ENCODE data around the gene LYSMD3. TPM values are rescaled to one million over a fixed set of nuclear protein-coding genes. Genes with fewer than 3 reads are reported as not detected.
"Not testable (repeated sequence)": the region's sequence is repeated elsewhere in the genome, so short reads cannot be mapped to it uniquely, and the experiment has no call there.

LYSMD3 gene
- total RNA-seq = 10 to 100 TPM; 10.8 to 21.9 (median 15.0) TPM

DNA sequence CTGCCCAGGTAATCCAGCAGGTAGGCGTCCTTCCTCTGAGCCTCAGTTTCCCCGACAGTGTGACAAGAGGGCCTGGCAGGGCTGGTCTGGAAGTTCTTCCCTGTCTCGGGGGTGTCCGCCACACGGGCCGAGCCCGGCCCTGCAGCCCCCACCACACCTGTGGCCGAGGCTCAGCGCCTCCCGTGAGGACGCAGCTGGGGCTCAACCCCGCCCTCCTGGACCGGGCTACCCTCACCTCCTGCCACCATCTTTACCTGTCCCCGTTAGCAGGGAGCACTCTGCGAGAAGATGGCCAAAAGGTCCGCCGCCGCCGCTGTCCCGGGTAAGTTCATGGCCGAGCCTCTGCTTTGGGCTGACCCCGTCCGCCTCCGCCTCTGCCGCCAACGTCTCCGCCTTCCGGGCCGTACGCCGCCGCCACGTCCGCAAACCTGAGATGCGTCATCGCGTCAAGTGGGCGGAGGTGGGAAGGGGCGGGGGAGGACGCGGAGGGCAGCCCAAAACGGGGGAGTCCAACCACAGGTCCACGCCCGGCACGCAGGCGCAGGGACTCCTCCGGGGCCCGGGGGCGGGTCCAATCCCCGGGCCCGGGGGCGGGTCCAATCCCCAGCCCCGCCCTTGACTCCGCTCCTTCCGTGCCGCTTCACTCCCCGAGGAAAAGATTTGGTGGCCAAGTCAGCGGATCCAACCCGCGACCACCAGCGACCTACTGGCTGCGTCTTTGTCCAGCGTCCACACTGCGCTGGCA is at the start of gene LYSMD3:
Gene LYSMD3, minus strand, starts transcription at position 391 of the 745 bp plus-strand sequence. CDS start 4,295 bp downstream, outside the sequence.
- H3K27ac ChIP-seq = peak within 1 kb of the TSS; percentile 85 to 92 (median 89)
- peak; percentile 88 to 94 for TF ChIP-seq POLR2A (IDR thresholded peaks at IDR 0.05)
- TF ChIP-seq, protein P1, sequence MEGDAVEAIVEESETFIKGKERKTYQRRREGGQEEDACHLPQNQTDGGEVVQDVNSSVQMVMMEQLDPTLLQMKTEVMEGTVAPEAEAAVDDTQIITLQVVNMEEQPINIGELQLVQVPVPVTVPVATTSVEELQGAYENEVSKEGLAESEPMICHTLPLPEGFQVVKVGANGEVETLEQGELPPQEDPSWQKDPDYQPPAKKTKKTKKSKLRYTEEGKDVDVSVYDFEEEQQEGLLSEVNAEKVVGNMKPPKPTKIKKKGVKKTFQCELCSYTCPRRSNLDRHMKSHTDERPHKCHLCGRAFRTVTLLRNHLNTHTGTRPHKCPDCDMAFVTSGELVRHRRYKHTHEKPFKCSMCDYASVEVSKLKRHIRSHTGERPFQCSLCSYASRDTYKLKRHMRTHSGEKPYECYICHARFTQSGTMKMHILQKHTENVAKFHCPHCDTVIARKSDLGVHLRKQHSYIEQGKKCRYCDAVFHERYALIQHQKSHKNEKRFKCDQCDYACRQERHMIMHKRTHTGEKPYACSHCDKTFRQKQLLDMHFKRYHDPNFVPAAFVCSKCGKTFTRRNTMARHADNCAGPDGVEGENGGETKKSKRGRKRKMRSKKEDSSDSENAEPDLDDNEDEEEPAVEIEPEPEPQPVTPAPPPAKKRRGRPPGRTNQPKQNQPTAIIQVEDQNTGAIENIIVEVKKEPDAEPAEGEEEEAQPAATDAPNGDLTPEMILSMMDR (IDR thresholded peaks at IDR 0.05) = no peak

DNA sequence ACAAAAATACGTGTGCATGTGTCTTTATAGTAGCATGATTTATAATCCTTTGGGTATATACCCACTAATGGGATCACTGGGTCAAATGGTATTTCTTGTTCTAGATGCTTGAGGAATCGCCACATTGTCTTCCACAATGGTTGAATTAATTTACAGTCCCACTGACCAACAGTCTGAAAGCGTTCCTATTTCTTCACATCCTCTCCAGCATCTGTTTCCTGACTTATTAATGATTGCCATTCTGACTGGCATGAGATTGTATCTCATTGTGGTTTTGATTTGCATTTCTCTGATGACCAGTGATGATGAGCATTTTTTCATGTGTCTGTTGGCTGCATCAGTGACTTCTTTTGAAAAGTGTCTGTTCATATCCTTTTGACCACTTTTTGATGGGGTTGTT is 47.2 kb upstream of the LYSMD3 start:
- not testable (repeated sequence) for H3K27ac ChIP-seq

More for the DNA sequence above, at the start of gene LYSMD3:
- Histone ChIP-seq H3K9me3 (no peaks in the 10 kb centered on the region), H3K4me3 (peak within 1 kb of the TSS; percentile 61 to 85 (median 70)), H3K36me3 (peaks cover 0 to 7% (median 0%) of the 10 kb centered on the region in 3 donors), H3K4me1 (peaks cover 0 to 32% (median 6%) of the 10 kb centered on the region in 4 donors), H3K27me3 (no peaks in the 10 kb centered on the region)
- DNase-seq = peak; percentile 95 to 99 (median 99)

DNA sequence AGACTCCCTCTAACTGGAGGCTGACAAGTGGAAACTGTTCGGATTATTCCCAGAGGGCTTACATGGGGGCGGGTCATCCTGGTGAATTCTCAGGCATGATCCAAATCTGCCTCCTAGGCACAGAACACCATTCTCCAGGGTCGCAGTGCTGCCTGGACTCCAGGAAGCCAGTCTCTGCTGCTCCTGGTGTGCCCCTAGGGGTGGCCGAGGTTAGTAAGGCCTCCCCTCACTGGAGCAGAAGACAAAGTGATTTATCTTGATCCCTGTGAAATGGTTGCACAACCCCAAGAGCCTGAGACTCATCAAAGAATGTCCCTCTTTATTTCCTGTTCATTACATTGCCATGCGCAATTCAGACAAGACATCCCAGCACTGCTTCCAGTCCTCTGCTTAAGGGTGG is 46.3 kb upstream of the LYSMD3 start:
- Histone ChIP-seq H3K27me3 (no peaks in the 10 kb centered on the region), H3K4me1 (no peaks in the 10 kb centered on the region), H3K27ac (no peak overlapping the region), H3K36me3 (no peaks in the 10 kb centered on the region), H3K9me3 (no peaks in the 10 kb centered on the region), H3K4me3 (no peak overlapping the region)
- TF ChIP-seq POLR2A (IDR thresholded peaks at IDR 0.05) = no peak
- TF ChIP-seq, protein P1 (IDR thresholded peaks at IDR 0.05) = no peak
- DNase-seq = no peak

More for the DNA sequence above, 47.2 kb upstream of the LYSMD3 start:
- H3K4me1 ChIP-seq, H3K4me3 ChIP-seq, H3K9me3 ChIP-seq, DNase-seq, H3K36me3 ChIP-seq, H3K27me3 ChIP-seq: not testable (repeated sequence)

DNA sequence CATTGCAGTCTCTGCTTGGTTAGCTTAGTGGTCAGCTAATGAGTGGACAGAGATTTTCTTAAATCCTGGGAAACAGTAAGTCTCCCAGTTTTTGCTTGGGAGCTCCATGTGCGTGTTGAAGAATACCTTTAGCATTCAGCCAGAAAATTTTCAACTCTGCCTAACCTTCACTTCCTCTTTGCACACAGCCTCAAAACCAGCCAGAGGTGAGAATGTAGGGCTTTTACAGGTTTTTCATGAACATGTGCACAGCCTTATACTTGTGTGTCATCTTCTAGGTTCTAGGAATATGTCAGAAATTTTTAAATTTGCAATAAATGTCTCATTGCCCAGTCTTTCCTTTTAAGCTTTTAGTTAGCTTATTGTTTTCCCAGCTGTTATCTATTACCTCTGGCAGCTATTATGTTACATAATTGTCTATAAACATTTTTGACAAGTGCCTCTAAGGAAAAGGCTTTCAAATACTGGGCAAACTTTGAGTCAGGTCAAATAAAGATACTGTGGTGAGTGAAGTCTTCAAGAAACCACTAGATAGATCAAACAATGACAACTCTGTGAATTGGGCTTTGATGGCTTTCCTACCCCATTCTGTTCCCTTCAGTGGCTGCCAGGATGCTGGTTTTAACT is 41.9 kb upstream of the LYSMD3 start:
- Histone ChIP-seq H3K4me1 (no peaks in the 10 kb centered on the region), H3K27me3 (no peaks in the 10 kb centered on the region), H3K27ac (no peak overlapping the region), H3K9me3 (no peaks in the 10 kb centered on the region), H3K4me3 (no peak overlapping the region), H3K36me3 (no peaks in the 10 kb centered on the region)
- TF ChIP-seq, protein P1 (IDR thresholded peaks at IDR 0.05) = no peak
- TF ChIP-seq POLR2A (IDR thresholded peaks at IDR 0.05) = no peak
- no peak for DNase-seq

DNA sequence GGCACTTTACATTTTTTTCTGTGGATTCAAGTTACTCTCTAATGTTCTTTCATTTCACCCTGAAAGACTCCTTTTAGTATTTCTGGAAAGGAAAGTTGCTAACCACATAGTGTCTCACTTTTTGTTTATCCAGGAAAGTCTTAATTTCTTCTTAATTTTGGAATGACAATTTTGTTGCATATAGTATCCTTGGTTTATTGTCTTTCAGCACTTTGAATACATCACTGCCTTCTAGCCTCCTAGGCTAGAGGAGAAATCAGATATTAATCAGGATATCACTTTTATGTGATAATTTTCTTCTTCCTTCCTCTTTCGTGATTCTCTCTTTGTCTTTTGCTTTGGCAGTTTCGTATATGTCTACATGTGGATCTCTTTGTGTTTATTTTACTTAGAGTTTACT is 40.6 kb upstream of the LYSMD3 start:
- TF ChIP-seq, protein P1 (IDR thresholded peaks at IDR 0.05) = no peak
- no peak for TF ChIP-seq POLR2A (IDR thresholded peaks at IDR 0.05)
- Histone ChIP-seq H3K27me3 (no peaks in the 10 kb centered on the region), H3K4me1 (no peaks in the 10 kb centered on the region), H3K4me3 (no peak overlapping the region), H3K9me3 (no peaks in the 10 kb centered on the region), H3K36me3 (no peaks in the 10 kb centered on the region), H3K27ac (no peak overlapping the region)
- DNase-seq = no peak

DNA sequence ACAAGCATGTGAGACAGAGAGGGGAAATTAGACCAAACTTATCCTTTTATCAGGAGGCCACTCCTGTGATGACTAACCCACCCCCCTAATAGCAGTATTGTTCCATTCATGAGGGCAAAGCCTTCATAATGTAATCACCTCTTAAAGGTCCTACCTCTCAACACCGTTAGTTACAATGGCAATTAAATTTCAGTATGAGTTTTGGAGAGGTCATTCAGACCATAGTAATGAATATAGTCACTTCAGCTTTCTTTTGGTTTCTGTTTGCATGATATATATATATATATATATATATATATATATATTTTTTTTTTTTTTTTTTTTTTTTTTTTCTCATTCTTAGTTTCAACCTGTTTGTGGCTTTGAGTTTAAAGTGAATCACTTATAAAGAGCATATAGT is 39.7 kb upstream of the LYSMD3 start:
- TF ChIP-seq, protein P1 (IDR thresholded peaks at IDR 0.05) = no peak
- TF ChIP-seq POLR2A (IDR thresholded peaks at IDR 0.05) = no peak
- DNase-seq = no peak
- Histone ChIP-seq H3K27ac (no peak overlapping the region), H3K9me3 (no peaks in the 10 kb centered on the region), H3K4me1 (no peaks in the 10 kb centered on the region), H3K27me3 (no peaks in the 10 kb centered on the region), H3K36me3 (no peaks in the 10 kb centered on the region), H3K4me3 (no peak overlapping the region)

Data from Peyer's patch (tissue), 4 donors.